AG10803 (cell line): ENCODE results near the gene ELL.

Source experiments
- DNase-seq: peaks from one replicate; pipeline ENCODE4 v3.0.0; 2010; ENCODE audit warnings: low read depth
- H3K4me3 ChIP-seq: 2 replicates; pipeline ENCODE4 v1.5.1; 2011; ENCODE audit warnings: mild to moderate bottlenecking, low read length, control low read depth
- CTCF ChIP-seq: conservative IDR thresholded peaks from 2 replicates; pipeline ENCODE4 v1.5.1; 2011; ENCODE audit warnings: mild to moderate bottlenecking, low read length, control low read depth, inconsistent platforms

Gene ELL

GRCh38 chr19:18427080-18427742, 94.7 kb downstream of the ELL start:
- no peak for TF ChIP-seq CTCF
- no peak overlapping the region for H3K4me3 ChIP-seq
- no peak for DNase-seq

GRCh38 chr19:18426416-18426767, 95.5 kb downstream of the ELL start:
- DNase-seq = no peak
- no peak overlapping the region; the same call in 1 of the 2 replicates for H3K4me3 ChIP-seq
- no peak for TF ChIP-seq CTCF

GRCh38 chr19:18425515-18426415, 96.1 kb downstream of the ELL start:
- TF ChIP-seq CTCF = peak; percentile 32
- no peak overlapping the region; the same call in 1 of the 2 replicates for H3K4me3 ChIP-seq
- peak; percentile 67 for DNase-seq

GRCh38 chr19:18424890-18425514, 96.9 kb downstream of the ELL start:
- no peak for TF ChIP-seq CTCF
- H3K4me3 ChIP-seq = no peak overlapping the region
- no peak for DNase-seq

- TF ChIP-seq CTCF = no peak
- DNase-seq = no peak
- H3K4me3 ChIP-seq = no peak overlapping the region
Measured at GRCh38 chr19:18424122-18424889, 97.6 kb downstream of the ELL start.

GRCh38 chr19:18423258-18424020, 98.4 kb downstream of the ELL start:
- DNase-seq = no peak

More at GRCh38 chr19:18423258-18424020, 98.4 kb downstream of the ELL start:
- no peak for TF ChIP-seq CTCF
- no peak overlapping the region for H3K4me3 ChIP-seq
